NB4 (cell line): Measurements from ENCODE around the gene CNNM2.

ENCODE experiments used
- CTCF ChIP-seq: IDR thresholded peaks from one replicate; pipeline ENCODE4 v1.5.1; 2012; ENCODE audit warnings: low read depth, low read length
- MAX ChIP-seq: IDR thresholded peaks from 2 replicates; pipeline ENCODE4 v1.6.1; 2011; ENCODE audit warnings: low read depth, low read length
- POLR2A ChIP-seq: IDR thresholded peaks from 2 replicates; pipeline ENCODE4 v1.6.1; 2011; ENCODE audit warnings: mild to moderate bottlenecking; ENCODE audit not compliant: insufficient read length; ENCODE audit errors: extremely low read depth

DNA sequence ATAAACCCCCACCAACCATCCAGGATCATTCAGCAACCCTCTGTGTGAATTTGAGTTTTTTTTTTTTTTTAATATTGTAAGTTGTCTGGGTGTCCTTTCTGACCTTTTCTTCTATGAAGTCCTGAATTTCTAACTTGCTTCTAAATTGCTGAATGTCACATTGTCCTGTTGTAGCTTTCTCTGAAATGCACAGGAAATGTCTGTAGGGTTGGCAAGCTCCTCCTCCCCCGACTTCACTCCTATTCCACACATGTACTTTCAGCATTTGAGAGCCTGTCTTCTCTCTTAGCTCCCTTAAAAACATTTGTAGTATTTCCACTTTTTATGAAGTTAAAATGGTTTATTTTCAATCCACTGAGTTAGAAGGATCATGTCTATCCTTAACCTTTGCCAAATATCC, 3.3 kb upstream of the CNNM2 start:
- no peak for TF ChIP-seq CTCF
- no peak for TF ChIP-seq MAX
- no peak for TF ChIP-seq POLR2A
